Measurements from ENCODE around the gene ATP6V0B. TPM values are rescaled to one million over a fixed set of nuclear protein-coding genes. Genes with fewer than 3 reads are reported as not detected.

ATP6V0B gene
- total RNA-seq, 2 donors from 2014 or later: 166 to 182 TPM

DNA sequence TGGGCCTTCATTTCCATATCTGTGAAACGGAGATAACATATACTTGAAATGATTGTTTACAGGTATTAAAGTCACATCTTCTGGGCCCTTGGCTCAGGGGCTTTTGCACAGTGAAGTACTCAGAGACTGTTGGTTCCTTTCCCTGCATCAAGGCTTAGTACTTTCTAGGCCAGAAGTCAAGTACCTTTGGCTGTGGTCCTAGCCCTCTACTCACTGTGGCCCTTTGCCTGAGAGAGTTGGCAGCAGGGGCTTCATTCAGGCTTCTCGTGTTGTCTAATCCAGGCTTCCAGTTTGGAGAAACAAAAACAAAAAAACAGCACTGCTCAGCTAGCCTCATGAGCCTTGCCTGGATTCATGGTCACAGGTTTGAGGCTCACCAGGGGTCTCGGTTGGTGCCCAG, 13.1 kb upstream of the ATP6V0B start:
- intact Hi-C loops (cut with DNase I, micrococcal nuclease): no loop called here
- no peak for ATAC-seq
- DNase-seq: no peak

DNA sequence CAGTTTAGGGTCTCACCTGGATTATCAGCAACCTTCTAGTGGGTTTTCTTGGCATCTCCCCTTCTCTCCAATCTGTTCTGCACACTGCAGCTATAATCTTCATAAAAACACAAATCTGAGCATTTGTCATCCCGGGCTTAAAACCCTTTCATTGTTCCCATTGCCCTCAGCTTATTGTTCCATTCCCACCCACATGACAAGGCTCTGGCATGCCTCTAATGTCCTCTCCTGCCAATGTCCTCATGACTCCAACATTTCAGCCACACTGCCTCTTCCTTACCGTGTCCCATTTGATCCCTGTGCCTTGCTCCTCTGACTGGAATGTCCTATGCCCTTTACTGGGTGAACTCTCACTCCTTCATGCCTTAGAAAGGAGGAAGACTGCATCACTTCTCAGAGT, 12.4 kb upstream of the ATP6V0B start:
- intact Hi-C loops (cut with DNase I, micrococcal nuclease): no loop called here
- no peak for ATAC-seq

GRCh38 chr1:43963006-43963405, 11.8 kb upstream of the ATP6V0B start:
- ATAC-seq: no peak
- DNase-seq: no peak

More for the DNA sequence above, 12.4 kb upstream of the ATP6V0B start:
- DNase-seq: no peak

DNA sequence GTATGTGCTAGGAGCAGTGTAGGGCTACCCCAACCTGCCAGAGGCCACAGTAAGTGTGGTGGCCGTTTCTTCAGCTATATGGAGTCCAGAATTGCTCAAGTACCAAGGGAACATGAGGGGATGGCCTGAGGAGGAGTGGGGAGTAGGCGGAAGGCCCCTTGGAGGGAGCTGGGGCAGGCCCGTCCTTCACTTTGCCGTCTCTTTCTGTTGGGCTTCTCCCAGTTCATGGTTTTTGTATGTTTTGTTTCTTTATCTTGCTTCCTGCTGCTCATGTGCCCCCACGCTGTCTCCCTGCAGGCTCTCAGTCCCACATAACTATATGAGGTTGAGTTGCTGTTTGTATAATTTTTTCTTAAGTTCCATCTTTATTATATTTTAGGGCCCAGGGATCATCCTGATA, 10.9 kb upstream of the ATP6V0B start:
- intact Hi-C loops (cut with DNase I, micrococcal nuclease): no loop called here
- ATAC-seq (no peak), DNase-seq (no peak)

More at GRCh38 chr1:43963006-43963405, 11.8 kb upstream of the ATP6V0B start:
- intact Hi-C loops (cut with DNase I, micrococcal nuclease): no loop called here

DNA sequence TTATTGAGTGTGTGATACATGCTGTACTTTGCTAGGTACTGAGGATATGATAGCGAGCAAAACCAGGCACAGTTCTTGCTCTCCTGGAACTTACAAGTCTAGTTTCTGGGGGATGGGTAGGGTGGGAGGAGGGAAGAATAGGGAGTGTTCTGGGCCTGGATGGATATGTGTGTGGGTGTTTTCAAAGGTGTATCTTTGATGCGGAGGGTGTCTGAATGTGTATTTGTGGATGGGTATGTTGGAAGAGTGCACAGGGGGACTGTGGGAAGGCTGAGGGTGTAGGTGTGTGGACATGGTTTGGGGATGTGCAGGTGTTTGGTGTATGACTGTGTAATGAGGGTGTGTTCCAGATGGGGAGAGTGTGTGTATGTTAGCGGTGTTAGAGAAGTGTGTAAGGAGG, 9.4 kb upstream of the ATP6V0B start:
- intact Hi-C loops (cut with DNase I, micrococcal nuclease): no loop called here

GRCh38 chr1:43968348-43968948, 6.3 kb upstream of the ATP6V0B start:
- intact Hi-C loops (cut with DNase I, micrococcal nuclease): no loop called here
- ATAC-seq: no peak
- DNase-seq: no peak

More for the DNA sequence above, 9.4 kb upstream of the ATP6V0B start:
- no peak for DNase-seq
- no peak for ATAC-seq

DNA sequence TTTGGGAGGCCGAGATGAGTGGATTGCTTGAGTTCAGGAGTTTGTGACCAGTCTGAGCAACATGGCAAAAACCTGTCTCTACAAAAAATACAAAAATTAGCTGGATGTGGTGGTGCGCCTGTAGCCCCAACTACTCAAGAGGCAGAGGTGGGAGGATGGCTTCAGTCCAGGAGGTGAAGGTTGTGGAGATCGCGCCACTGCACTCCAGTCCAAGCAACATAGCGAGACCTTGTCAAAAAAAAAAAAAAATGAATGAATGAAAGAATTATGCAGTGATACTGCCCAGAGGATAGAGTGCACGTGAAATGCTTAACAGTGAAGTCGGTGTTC, 5.4 kb upstream of the ATP6V0B start:
- intact Hi-C loops (cut with DNase I, micrococcal nuclease): no loop called here
- ATAC-seq (no peak), DNase-seq (no peak)

GRCh38 chr1:43969746-43970466, 4.9 kb upstream of the ATP6V0B start, which contains the start of gene DPH2:
DPH2 (plus strand) TSS chr1:43970010; CDS start chr1:43970176, 166 bp downstream.
- intact Hi-C loops (cut with DNase I, micrococcal nuclease): no loop called here
- peak; percentile 82 for ATAC-seq
- DNase-seq: peak; percentile 96 to 98

GRCh38 chr1:43970502-43970901, 4.3 kb upstream of the ATP6V0B start:
- intact Hi-C loops (cut with DNase I, micrococcal nuclease): no loop called here
- ATAC-seq (no peak), DNase-seq (no peak)

DNA sequence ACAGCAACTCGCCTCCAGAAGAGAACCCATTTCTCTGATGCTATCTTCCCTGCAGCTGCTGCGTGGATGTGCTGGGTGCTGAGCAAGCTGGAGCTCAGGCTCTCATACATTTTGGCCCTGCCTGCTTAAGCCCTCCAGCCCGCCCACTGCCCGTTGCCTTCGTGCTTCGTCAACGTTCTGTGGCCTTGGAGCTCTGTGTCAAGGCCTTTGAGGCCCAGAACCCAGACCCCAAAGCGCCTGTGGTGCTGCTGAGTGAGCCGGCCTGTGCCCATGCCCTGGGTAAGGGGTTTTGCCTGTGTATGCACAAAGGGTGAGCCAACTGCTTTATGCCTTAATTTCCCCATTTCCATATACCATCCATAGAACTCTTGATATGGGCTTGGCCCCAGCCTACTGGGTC, 3.8 kb upstream of the ATP6V0B start:
- DNase-seq: no peak
- intact Hi-C loops (cut with DNase I, micrococcal nuclease): no loop called here
- no peak for ATAC-seq

- ATAC-seq (no peak), DNase-seq (no peak)
- intact Hi-C loops (cut with DNase I, micrococcal nuclease): no loop called here
Observed at GRCh38 chr1:43971336-43971980, 3.3 kb upstream of the ATP6V0B start.

DNA sequence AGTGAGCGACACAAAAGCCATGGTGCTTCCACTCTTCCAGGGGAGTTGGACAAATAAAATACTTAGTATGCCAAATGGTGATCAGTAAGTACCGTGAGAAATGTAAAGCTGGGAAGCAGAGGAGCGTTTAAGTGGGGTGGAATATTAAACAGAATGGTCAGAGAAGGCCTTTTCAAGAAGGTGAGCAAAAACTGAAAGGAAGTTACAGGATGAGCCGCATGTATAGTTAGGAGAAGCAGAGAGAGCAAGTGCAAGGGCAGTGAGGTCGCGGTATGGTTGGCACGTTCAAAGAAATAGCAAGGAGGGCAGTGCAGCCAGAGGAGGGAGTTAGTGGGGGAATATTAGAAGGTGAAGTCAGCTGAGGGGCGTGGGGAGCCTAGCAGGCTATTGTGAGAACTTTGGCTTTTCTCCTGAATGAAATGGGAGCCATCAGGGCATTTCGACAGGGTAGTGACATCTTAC, 748 bp upstream of the ATP6V0B start:
- DNase-seq: no peak

GRCh38 chr1:43975249-43975961, 645 bp downstream of the ATP6V0B start:
- DNase-seq: peak; percentile 79 to 80
- intact Hi-C loops (cut with DNase I, micrococcal nuclease): no loop called here
- ATAC-seq: peak; percentile 43

More for the DNA sequence above, 748 bp upstream of the ATP6V0B start:
- intact Hi-C loops (cut with DNase I, micrococcal nuclease): no loop called here
- ATAC-seq: peak; percentile 2

GRCh38 chr1:43976045-43976444, 1.3 kb downstream of the ATP6V0B start:
- ATAC-seq: no peak
- no peak for DNase-seq
- intact Hi-C loops (cut with DNase I, micrococcal nuclease): no loop called here

GRCh38 chr1:43976890-43977289, 2.1 kb downstream of the ATP6V0B start:
- ATAC-seq: no peak
- intact Hi-C loops (cut with DNase I, micrococcal nuclease): no loop called here
- DNase-seq: peak in 1 of 2 donors; percentile 2

- intact Hi-C loops (cut with DNase I, micrococcal nuclease): no loop called here
- peak in 1 of 2 donors; percentile 24 for DNase-seq
- no peak for ATAC-seq
Observed at GRCh38 chr1:43977376-43978263, 2.9 kb downstream of the ATP6V0B start.

DNA sequence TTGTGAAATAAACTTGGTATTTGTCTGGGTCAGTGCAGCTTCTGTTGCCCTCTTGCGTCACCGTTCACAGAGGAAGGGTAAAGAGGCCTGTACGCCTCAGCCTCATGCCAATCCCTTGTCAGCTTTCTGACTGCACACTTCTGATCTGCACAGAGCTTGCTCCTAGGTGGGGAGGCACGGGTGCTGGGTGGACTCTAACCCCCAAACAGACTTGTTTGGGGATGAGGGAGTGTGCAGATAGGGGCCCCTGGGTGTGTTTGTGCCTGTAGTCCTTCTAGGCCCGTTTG, 3.4 kb downstream of the ATP6V0B start:
- ATAC-seq (no peak), DNase-seq (no peak)
- intact Hi-C loops (cut with DNase I, micrococcal nuclease): no loop called here

- ATAC-seq (peak; percentile 13), DNase-seq (peak; percentile 50 to 65)
- intact Hi-C loops (cut with DNase I, micrococcal nuclease): no loop called here
Observed at GRCh38 chr1:43978551-43979260, 3.9 kb downstream of the ATP6V0B start, which contains the start of gene B4GALT2. B4GALT2 (plus strand) TSS chr1:43979210; CDS start chr1:43981161, 1,951 bp downstream.
